OCI-M1 (cell line): Measurements from ENCODE around the gene SRBD1.

Experiments
- DNase-seq: peaks from one replicate; lab custom pipeline; 2025; lab: John Stamatoyannopoulos, UW

The SRBD1 gene

GRCh38 chr2:45418532-45418931, 192.5 kb downstream of the SRBD1 start:
- no peak for DNase-seq

DNA sequence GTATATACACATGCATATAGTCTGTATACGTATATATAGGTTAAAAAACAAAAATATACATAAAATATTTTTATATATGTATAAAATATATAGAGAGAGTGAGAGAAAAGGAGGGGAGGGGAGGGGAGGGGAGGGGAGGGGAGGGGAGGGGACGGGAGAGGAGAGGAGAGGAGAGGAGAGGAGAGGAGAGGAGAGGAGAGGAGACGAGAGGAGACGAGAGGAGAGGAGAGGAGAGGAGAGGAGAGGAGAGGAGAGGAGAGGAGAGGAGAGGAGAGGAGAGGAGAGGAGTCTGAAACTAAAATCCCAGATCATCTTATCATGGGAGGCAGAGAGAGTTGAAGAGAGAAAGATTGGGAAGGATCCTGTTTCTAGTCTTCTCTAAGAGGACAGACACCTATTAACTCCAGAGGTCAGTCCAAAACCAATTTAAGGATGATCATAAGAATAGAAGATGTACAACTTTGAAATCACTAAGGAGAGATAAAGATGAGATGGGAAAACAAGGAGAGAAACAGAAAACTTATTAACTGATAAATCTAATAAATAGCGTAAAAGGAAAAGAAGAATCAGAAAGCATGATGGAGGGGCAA, 195.4 kb downstream of the SRBD1 start:
- no peak for DNase-seq

DNA sequence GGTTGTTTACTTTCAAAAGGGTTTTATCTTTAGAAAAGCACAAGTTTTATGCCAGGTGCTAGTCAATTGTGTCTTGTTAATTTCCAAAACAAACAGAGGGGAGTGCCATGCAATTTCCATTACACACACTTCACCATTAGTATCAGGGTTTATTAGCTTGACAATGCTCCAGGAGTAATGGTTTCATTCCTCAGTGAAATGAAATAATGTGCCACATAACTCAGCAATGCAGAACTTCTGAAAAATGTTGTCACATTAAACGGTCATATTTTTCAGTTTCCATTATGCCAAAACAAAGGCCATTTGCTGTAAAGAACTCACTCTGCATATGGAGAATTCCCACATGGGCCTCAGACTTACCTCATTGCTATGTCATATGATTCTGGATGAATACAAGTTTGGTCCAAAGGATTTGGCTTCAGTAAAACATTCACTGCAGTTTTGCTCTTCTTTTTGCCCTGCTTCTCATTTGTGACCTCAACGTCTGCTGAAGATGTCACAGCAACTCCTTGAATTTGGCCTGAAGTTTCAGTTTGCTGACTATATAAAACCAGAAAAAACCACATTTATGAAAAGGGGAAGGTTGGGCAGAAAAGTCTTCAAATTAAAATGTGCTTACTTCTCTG, 198.2 kb downstream of the SRBD1 start:
- DNase-seq = no peak

GRCh38 chr2:45409677-45410076, 201.4 kb downstream of the SRBD1 start:
- DNase-seq = no peak

- no peak for DNase-seq
Measured at GRCh38 chr2:45406621-45407020, 204.4 kb downstream of the SRBD1 start.

- DNase-seq = no peak
Measured at GRCh38 chr2:45404807-45405297, 206.2 kb downstream of the SRBD1 start.

GRCh38 chr2:45403036-45403435, 208.0 kb downstream of the SRBD1 start:
- no peak for DNase-seq

GRCh38 chr2:45401431-45401922, 209.6 kb downstream of the SRBD1 start:
- DNase-seq = no peak

- DNase-seq = no peak
Measured at GRCh38 chr2:45399040-45399784, 211.9 kb downstream of the SRBD1 start.

GRCh38 chr2:45397292-45397691, 213.8 kb downstream of the SRBD1 start:
- no peak for DNase-seq

DNA sequence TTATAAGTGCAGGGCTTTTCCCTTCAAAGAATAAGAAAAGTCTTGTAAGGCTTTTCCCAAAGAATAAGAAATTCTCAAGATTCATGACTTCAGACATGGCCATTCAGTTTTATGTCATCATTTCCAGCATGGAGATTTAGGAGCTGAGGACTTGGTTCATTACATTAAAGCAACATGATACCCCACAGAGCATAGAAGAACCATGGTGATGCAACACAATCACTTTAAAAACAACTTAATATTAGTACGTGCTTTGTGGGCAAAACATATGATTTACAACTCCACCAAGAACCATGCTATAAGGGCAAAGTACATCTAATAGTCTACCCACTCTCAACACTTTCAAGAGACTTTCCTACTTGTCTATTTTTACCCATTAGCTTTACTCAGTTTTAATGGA, 214.4 kb downstream of the SRBD1 start:
- no peak for DNase-seq

GRCh38 chr2:45394842-45395241, 216.2 kb downstream of the SRBD1 start:
- no peak for DNase-seq

DNA sequence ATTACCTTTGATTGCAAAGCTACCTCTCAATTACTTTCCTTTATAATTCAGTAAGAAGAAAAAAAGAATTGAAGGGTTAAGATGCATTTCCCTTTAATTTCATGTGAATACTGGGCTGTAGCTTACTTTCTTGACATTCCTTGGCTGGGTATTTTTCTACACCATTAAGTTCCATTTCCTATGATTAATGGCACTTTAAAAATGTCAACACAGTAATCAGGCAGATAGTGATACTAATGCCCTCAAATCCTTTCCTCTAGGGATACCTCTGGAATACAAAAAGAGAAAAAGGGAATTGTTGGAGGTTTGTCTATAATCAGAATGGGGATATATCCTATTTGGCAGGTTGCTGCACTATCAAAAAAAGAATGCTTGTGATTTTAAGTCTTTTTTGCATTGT, 216.9 kb downstream of the SRBD1 start:
- no peak for DNase-seq

DNA sequence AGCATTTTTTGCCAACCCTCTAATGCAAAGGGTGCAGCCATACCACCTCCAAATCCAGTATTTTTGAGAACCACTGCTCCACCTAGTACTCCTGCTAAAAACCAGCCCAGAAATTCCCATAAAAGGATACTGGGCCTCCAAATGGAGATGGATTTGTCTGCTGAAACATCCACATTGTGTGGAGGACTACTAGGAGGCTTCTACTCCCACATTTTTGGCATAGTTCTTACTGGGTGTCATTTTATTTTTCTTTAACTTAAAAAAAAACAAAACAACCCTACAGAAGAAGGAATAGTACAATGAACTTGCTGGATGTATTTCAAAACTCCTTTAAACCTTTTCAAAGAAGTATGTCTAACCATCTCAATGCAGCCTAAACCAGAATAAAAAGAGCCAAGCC, 219.2 kb downstream of the SRBD1 start:
- DNase-seq = no peak

GRCh38 chr2:45390861-45391260, 220.2 kb downstream of the SRBD1 start:
- DNase-seq = no peak

- no peak for DNase-seq
Measured at GRCh38 chr2:45390441-45390840, 220.6 kb downstream of the SRBD1 start.

GRCh38 chr2:45388541-45389100, 222.4 kb downstream of the SRBD1 start:
- no peak for DNase-seq

- DNase-seq = peak; percentile 6
Measured at GRCh38 chr2:45382744-45383143, 228.3 kb downstream of the SRBD1 start.

- DNase-seq = no peak
Measured at GRCh38 chr2:45380131-45380836, 230.8 kb downstream of the SRBD1 start.

DNA sequence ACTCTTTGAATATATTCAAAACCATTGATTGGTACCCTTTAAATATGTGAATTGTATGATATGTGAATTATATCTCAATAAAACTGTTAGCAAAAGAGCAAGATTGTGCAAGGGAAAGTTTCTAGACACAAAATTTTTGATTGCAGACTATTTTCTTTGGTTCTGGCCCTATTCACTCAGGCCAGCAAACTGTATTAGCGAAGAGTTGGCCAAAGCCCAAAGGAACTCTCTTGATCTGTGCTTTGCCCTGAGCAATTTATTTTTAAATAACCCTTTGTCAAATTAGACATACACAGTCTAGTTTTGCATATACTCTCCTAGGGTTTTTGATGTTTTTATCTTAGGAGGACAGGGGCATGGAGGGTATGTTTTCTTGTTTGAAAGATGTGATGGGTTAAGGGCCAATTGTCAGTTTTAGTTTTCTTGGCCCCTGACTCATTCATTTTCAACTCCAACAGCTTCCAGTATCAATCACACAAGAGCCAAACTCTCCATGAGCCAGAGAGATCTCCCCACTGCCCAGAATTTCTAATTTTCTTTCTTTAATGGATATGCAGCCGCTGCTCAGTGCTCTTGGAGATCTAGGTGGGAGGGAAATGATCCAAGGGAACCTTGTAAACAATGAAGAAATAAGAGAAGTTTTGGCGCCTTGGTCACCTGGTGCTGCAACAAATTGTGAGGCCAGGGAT, 231.5 kb downstream of the SRBD1 start:
- DNase-seq = no peak

- no peak for DNase-seq
Measured at GRCh38 chr2:45373534-45373933, 237.5 kb downstream of the SRBD1 start.

DNA sequence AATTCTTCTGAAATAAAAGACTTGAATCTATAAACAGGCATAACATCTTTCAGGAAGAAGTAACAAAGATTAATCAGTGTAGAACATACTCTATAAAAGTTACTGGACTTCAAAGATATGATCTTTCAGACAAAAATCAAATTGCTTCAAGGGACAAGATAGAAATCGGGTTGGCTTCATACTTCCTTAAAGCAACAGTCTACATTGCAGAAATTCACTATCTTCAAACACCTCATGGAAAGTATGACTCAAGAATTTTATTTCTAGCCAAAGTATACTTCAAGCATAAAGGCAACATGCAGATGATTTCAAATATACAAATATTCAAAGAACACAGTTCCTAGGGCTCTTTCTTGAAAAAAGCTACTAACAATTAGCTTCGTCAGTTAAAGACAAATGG, 240.7 kb downstream of the SRBD1 start:
- peak; percentile 70 for DNase-seq
